Fibroblast of skin of left quadriceps (primary cell): ENCODE results near the gene POM121.
"Not testable (repeated sequence)": the region's sequence is repeated elsewhere in the genome, so short reads cannot be mapped to it uniquely, and the experiment has no call there.

Source experiments
- DNase-seq, 2 experiments: peaks; one replicate each; pipeline ENCODE4 v3.0.0-alpha.2; 2013; ENCODE audit warnings: low read depth in 2 of 2

POM121 gene

DNA sequence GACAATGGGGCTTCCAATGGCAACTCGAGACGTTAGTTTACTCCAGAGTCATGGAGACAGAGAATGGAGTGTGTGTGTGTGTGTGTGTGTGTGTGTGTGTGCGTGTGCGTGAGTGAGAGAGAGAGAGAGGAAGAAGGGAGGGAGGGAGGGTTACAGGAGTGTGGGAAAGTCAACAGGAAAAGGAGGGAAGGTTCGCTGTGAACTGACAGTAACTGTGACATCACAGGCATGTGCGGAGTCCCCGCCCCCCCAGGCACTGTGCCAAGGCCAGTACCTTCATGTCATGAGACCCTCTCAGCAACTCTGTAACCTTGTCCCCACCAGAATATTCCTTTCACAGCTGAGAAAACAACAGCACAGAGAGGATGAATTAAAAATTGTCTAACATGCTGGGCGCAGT is 72.6 kb downstream of the POM121 start:
- not testable (repeated sequence) for DNase-seq

DNA sequence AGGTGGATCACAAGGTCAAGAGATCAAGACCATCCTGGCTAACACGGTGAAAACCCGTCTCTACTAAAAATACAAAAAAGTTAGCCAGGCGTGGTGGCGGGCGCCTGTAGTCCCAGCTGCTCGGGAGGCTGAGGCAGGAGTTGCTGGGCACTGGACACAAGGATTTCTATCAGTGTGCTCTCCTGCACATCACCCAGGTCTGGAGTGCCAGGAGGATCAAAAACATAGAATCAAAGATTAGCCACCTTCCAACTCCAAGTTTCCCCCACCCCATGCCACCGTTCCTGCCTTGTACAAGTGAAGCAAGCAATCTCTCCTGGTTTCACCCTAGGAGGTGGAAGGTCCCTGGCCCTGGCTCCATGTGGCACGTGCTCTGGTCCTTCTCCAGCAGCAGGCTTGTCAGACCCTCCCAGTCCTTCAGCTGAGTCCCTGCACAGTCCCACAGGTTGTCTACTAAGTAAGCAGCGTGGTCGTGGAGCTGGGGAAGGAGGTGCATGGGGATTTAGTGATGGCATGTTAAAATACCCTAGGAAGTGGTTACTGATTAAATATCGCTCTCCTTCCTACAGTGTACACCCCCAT is 73.1 kb downstream of the POM121 start:
- DNase-seq, result not testable (repeated sequence)
